Keratinocyte (primary cell): ENCODE results near the gene TFF3. TPM values are rescaled to one million over a fixed set of nuclear protein-coding genes. Genes with fewer than 3 reads are reported as not detected.

ENCODE experiments used
- DNase-seq: peaks from one replicate; pipeline ENCODE4 v3.0.0-alpha.2; 2011; ENCODE audit warnings: low read depth, missing footprints, low spot score
- FAIRE-seq: peaks from 2 replicates; lab custom pipeline; 2011; peaks lifted over from hg19 to GRCh38; lab: Jason Lieb, UNC
- H2AFZ ChIP-seq: 2 replicates; pipeline ENCODE4 v1.6.0; 2012; ENCODE audit warnings: low read length, control low read depth, inconsistent platforms; ENCODE audit not compliant: control insufficient read depth
- H3K27ac ChIP-seq: 2 replicates; pipeline ENCODE4 v1.5.1; 2011; ENCODE audit warnings: low read length; ENCODE audit not compliant: control insufficient read depth, insufficient read depth
- H3K27me3 ChIP-seq: 3 replicates; pipeline ENCODE4 v1.6.0; 2011; ENCODE audit warnings: low read length; ENCODE audit not compliant: control insufficient read depth, insufficient read depth; ENCODE audit errors: extremely low read depth
- H3K36me3 ChIP-seq, 2 experiments: 2 replicates in 1 of 2; 3 replicates in 1 of 2; pipeline ENCODE4 v1.5.1; 2011; ENCODE audit warnings: low read length in 2 of 2, mild to moderate bottlenecking in 1 of 2; ENCODE audit not compliant: control insufficient read depth in 2 of 2, insufficient read depth in 2 of 2; ENCODE audit errors: extremely low read depth in 1 of 2
- H3K4me1 ChIP-seq: 3 replicates; pipeline ENCODE4 v1.5.1; 2011; ENCODE audit warnings: low read length; ENCODE audit not compliant: control insufficient read depth, insufficient read depth; ENCODE audit errors: extremely low read depth
- H3K4me2 ChIP-seq: 3 replicates; pipeline ENCODE4 v1.6.0; 2011; ENCODE audit warnings: low read depth, low read length; ENCODE audit not compliant: control insufficient read depth, insufficient read depth; ENCODE audit errors: extremely low read depth
- H3K4me3 ChIP-seq, 3 experiments: fragments of 200-600 bp in 1 of 3; sonication (generic) in 1 of 3; 2 replicates in 2 of 3; 3 replicates in 1 of 3; pipeline ENCODE4 v1.5.1; 2011 to 2016; ENCODE audit warnings: low read length in 3 of 3, mild to moderate bottlenecking in 3 of 3, control low read depth in 2 of 3, inconsistent platforms in 1 of 3, low read depth in 1 of 3, mixed read lengths in 1 of 3, mixed run types in 1 of 3, moderate library complexity in 1 of 3; ENCODE audit not compliant: control insufficient read depth in 2 of 3, insufficient read depth in 2 of 3; ENCODE audit errors: extremely low read depth in 1 of 3
- H3K79me2 ChIP-seq: 2 replicates; pipeline ENCODE4 v1.6.0; 2012; ENCODE audit warnings: low read length; ENCODE audit not compliant: control insufficient read depth, insufficient read depth
- H3K9ac ChIP-seq: 3 replicates; pipeline ENCODE4 v1.6.0; 2011; ENCODE audit warnings: low read length; ENCODE audit not compliant: control insufficient read depth, insufficient read depth; ENCODE audit errors: extremely low read depth
- H3K9me1 ChIP-seq: 3 replicates; pipeline ENCODE4 v1.6.0; 2011; ENCODE audit warnings: low read length; ENCODE audit not compliant: control insufficient read depth, insufficient read depth; ENCODE audit errors: extremely low read depth
- H3K9me3 ChIP-seq: 2 replicates; pipeline ENCODE4 v1.5.1; 2012; ENCODE audit warnings: low read depth, low read length; ENCODE audit not compliant: control insufficient read depth
- H4K20me1 ChIP-seq: 3 replicates; pipeline ENCODE4 v1.6.0; 2011; ENCODE audit warnings: low read length; ENCODE audit not compliant: control insufficient read depth, insufficient read depth; ENCODE audit errors: extremely low read depth
- CTCF ChIP-seq, 3 experiments: IDR thresholded peaks in 1 of 3; conservative IDR thresholded peaks in 1 of 3; optimal IDR thresholded peaks in 1 of 3; 2 replicates in 2 of 3; 3 replicates in 1 of 3; pipeline versions ENCODE3 to v1.5.1; 2011; ENCODE audit warnings: low read length in 3 of 3, mild to moderate bottlenecking in 3 of 3, moderate library complexity in 2 of 3, control low read depth in 1 of 3, inconsistent platforms in 1 of 3; ENCODE audit not compliant: insufficient read depth in 2 of 3; ENCODE audit errors: extremely low read depth in 1 of 3
- EZH2 ChIP-seq: IDR thresholded peaks from one replicate; pipeline ENCODE4 v1.6.1; 2012; ENCODE audit warnings: inconsistent platforms, mild to moderate bottlenecking, low read length, moderate library complexity
- dilution Hi-C: fragments of 300-500 bp; cut with MboI; formaldehyde crosslinking; loops from one replicate; pipeline ENCODE4 v1.7.0; 2020; ENCODE audit warnings: low sequenced_read_pairs; ENCODE audit not compliant: extremely low pct_ligation_motif_present
- polyA plus RNA-seq, 5 experiments: library from polyadenylated mRNA; depleted of rRNA in 3 of 5; stranded (reverse) in 3 of 5; stranded (forward) in 1 of 5; unstranded in 1 of 5; fragments of >200 nt; gene quantifications; 1 replicate in 1 of 5; 2 replicates in 3 of 5; 3 replicates in 1 of 5; pipeline versions ENCODE4 v1.2.1 to v1.2.3, GENCODE V29; 2011 to 2012; ENCODE audit warnings: missing spikeins in 2 of 5, low read depth in 1 of 5, low replicate concordance in 1 of 5

TFF3 gene
- polyA plus RNA-seq, 1 donor (not counting 4 experiments of a cell fraction or from before 2014, with no cell fraction given): not detected

GRCh38 chr21:42343101-42343500 is 27.9 kb upstream of the TFF3 start:
- DNase-seq: no peak
- Histone ChIP-seq H4K20me1 (no peaks in the 10 kb centered on the region), H3K9me3 (no peaks in the 10 kb centered on the region)

GRCh38 chr21:42341776-42342542 is 26.8 kb upstream of the TFF3 start:
- no peaks in the 10 kb centered on the region for H4K20me1 ChIP-seq
- H3K79me2 ChIP-seq: no peaks in the 10 kb centered on the region
- no peaks in the 10 kb centered on the region for H3K9me3 ChIP-seq
- dilution Hi-C loops: loop anchor here (10.0 kb wide), 1 partner anchor 83 kb away; no protein-coding TSS in a partner anchor
- H3K27me3 ChIP-seq: no peaks in the 10 kb centered on the region
- no peaks in the 10 kb centered on the region for H3K36me3 ChIP-seq
- H3K4me3 ChIP-seq: no peak overlapping the region
- H2AFZ ChIP-seq: no peak overlapping the region
- no peaks in the 10 kb centered on the region for H3K9me1 ChIP-seq
- no peak overlapping the region for H3K27ac ChIP-seq
- H3K4me1 ChIP-seq: no peaks in the 10 kb centered on the region
- no peak overlapping the region for H3K4me2 ChIP-seq
- no peak overlapping the region for H3K9ac ChIP-seq
- TF ChIP-seq CTCF (optimal IDR thresholded peaks at IDR 0.05 in 1 of 3, IDR thresholded peaks at IDR 0.05 in 1 of 3, conservative IDR thresholded peaks at IDR 0.05 in 1 of 3; ENCODE audit: extremely low read depth in 1 of 3, insufficient read depth in 2 of 3, low read length in 3 of 3) (no peak), EZH2 (no peak)
- FAIRE-seq: no peak
- no peak for DNase-seq

More at GRCh38 chr21:42343101-42343500, 27.9 kb upstream of the TFF3 start:
- no peak overlapping the region for H3K4me3 ChIP-seq
- FAIRE-seq: no peak
- no peak overlapping the region for H3K4me2 ChIP-seq
- no peak overlapping the region for H3K27ac ChIP-seq
- H3K36me3 ChIP-seq: no peaks in the 10 kb centered on the region
- no peak overlapping the region for H3K9ac ChIP-seq
- H3K27me3 ChIP-seq: no peaks in the 10 kb centered on the region
- no peaks in the 10 kb centered on the region for H3K4me1 ChIP-seq
- no peaks in the 10 kb centered on the region for H3K79me2 ChIP-seq
- TF ChIP-seq EZH2: no peak
- TF ChIP-seq CTCF (optimal IDR thresholded peaks at IDR 0.05 in 1 of 3, IDR thresholded peaks at IDR 0.05 in 1 of 3, conservative IDR thresholded peaks at IDR 0.05 in 1 of 3; ENCODE audit: extremely low read depth in 1 of 3, insufficient read depth in 2 of 3, low read length in 3 of 3): no peak
- H2AFZ ChIP-seq: no peak overlapping the region
- H3K9me1 ChIP-seq: no peaks in the 10 kb centered on the region
- dilution Hi-C loops: loop anchor here (10.0 kb wide), 1 partner anchor 82 kb away; no protein-coding TSS in a partner anchor
